Stimulated activated CD4-positive, alpha-beta T cell treated with anti-CD3 and anti-CD28 coated beads, Interleukin-15, amount 100 ng/mL, for 48 hours (primary cell): ENCODE measurements around the gene SMG7.

Experiments
- DNase-seq, 2 donors: peaks; one replicate each; pipeline ENCODE4 v3.0.0-alpha.2; 2020; ENCODE audit warnings: low read depth in 2 of 2

The SMG7 gene

DNA sequence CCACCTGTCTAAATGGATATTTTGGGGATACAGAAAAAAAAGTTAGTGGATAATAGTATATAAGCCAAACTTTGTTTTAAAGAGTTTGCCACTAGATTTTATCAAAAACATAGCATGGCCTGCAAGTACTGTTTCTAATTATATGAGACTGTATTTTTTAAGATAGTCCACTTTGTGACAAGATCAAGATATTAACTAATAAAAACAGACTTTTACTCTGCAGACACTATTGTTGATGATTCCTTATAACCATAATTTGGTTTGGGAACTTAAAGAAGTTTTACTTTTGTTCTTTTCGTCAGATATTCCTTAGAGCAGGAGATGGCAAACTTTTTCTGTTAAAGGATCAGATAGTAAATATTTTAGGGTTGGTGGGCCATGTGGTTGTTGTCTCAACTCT, 36.4 kb downstream of the SMG7 start:
- DNase-seq: no peak

DNA sequence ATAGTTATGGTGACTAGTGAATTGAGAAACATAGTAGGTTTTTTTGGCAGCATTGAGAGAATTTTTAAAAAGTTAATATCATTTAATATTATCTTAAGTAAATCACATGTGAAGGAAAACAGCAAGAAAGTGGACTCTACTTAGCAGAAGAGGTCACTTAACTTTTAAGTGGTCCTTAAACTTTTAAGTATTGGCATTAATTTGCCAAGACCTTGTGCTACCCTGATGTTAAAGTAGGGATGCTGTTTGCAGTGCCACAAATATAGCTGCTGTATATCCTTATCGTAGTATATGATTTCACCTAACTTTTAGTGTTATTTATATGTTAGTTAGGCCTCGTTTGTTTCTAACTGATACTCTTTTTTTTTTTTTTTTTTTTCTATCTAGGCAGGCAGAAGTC, 40.2 kb downstream of the SMG7 start:
- no peak for DNase-seq

DNA sequence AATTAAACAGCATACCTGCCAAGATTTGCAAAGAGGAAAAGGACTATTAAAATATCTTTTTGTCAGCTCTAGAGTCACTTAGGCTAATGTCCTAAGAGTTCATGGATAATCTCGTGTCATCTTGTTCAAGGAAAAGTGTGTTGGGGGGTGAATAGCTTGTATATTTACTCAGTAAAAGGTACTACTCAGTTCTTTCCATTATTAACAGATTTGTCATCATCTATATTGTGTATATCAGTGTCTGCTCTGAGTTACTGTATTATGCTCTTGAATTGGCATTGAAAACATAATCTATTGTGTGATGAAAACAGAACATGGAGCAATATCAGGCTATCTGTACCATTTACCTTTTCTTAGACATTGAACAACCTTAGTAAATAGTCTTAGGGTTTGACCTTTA, 41.9 kb downstream of the SMG7 start:
- DNase-seq: no peak

DNA sequence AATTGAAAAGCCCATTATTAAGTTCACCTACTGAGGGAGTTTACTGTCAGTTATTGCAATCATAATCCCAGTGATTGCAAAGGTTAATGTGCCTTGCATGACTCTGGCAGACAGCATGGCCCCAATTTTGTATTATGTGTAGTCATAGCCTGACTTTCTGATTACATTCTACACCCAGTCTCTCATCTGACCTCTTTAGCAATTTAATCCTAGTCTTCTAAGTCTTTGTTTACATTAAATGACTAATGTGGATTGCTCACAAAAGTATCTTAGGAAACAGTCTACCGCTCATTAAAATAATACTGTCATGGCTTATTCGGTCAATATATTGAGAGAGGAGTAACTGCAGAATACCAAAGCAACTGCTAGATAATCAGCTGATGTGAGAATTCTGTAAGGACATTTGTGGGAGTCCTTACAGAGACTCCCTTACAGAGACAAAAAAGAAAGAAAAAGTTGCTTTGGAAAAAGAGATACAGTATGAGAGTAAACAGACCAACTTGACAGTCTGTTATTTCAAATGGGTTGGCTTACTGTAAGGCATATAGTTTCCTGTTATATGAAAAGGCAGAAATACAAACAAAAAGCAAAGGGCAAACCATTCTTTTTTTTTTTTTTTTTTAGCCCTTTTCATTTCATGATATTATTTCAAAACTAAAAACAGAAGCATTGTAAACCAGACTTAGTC, 42.8 kb downstream of the SMG7 start:
- no peak for DNase-seq

DNA sequence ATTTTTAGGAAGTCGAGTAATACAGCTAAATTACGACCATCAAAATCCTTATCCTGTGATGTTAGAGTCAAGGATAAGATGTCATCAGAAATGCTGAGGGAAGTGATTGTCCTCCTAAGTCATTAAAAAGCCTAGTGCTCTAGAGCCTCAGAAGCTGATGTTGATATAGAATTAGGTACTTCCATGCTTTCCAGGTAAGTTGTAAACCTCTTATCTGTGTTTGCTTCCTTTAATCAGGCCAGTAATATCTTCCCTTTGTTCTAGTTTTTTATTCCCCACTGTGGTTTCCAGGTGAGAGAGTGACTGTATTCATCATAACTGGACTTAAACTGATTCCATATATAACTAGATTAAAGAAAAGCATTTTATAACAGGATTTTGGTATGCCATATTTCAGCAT, 44.4 kb downstream of the SMG7 start:
- DNase-seq: no peak

DNA sequence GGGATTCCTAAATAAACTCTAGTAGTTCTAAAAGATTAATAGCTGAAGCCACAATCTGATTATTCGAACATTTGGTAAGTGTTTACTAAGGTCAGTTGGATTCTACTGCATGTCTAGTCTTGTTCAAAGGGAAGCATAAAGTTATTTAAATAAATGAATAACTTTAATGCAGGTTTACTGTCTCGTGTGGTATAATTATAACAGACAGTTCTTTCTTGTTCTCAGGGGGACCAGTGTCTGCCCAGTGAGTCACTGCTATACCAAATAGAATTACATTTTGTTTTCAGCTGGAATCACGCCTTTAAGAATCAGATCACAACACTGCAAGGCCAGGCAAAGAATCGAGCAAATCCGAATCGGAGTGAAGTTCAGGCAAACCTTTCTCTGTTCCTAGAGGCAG, 45.1 kb downstream of the SMG7 start:
- DNase-seq: no peak

DNA sequence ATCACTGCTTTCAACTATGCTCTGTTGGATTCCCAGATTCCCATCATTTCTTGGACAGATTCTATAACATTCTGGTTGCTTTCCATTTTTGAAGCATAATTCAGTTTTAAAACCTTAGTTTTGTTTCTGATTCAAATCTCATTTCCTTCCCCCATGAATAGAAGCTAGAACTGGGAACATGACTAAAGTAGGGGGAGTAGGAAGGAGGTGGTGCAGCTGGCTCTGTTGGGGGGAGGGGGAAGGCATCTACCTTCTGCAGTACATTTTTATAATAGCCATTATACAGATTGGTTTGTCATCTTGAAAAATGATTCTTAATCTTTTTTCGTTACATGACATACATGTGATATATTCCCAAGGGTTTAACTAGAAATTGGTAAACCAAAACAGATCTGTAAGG, 48.1 kb downstream of the SMG7 start:
- no peak for DNase-seq

DNA sequence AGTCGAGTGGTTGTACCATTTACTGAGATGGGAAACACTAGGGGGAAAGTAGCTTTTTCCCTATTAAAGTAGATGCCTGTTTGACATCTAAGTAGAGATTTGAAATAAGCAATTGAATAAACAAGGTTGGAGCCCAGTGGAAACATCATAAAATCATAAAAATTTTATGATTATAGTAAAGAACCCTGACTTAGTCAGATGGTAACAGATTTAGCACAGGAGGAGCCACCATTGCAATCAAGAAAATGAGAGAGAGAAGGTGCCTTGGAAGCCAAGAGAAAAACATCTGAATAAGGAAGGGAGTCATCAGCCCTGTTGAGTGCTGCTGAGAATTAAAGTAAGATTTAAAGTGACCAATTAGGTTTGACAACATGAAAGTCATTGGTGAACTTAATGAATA, 49.8 kb downstream of the SMG7 start:
- no peak for DNase-seq

DNA sequence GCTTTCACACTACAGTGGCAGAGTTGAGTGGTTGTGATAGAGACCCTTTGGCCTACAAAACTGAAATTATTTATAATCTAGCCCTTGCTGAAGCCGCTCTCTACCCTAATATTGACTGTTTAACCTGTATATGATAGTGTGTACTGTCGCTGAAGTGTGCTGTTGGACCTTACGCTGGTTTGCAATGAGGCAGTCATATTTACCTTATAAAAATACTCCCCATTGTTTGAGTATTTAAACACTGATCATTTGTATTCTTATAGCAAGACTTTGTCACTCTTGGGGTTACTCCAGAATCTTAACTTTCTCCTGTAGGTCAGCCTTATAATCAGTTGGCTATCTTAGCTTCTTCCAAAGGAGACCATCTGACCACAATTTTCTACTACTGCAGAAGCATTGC, 56.3 kb downstream of the SMG7 start:
- DNase-seq: no peak

DNA sequence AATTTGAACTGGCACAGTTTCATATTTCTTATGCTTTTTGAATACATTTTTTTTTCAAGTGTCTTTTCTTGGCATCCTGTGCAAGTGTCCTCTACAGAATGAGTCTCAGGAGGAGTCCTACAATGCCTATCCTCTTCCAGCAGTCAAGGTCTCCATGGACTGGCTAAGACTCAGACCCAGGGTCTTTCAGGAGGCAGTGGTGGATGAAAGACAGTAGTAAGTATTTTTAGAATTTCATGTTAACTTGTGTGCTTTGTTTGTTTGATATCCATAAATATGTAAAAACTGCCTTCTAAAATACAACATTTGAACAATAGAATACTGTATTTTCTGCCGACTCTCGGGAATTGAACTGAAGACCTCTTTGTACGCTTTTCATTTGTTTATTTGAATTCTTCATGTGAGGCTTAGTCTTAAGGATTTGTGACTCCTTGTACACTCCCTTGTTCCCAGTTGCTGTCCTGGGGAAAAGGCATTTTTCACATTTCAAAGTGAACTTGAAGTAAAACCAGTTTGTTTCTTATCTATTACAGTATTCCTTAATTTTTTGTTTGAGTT, 61.4 kb downstream of the SMG7 start:
- DNase-seq: no peak

DNA sequence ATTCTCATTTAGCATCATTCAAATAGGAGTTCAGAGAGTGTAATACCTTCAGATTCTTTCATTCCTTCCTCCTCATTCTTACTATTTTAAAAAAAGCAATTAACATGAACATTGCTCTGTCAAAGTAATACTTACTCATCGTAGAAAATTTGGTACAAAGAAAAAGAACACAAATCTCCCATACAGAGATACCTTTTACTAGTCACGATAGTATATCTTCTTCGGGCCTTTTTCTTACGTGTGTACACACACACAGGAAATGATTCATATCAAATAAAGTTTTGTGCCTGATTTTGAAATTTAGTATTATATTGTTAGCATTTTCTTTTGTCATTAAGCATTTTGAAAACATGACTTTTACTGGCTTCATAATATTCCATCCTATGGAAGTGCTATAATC, 65.1 kb downstream of the SMG7 start:
- DNase-seq: no peak

DNA sequence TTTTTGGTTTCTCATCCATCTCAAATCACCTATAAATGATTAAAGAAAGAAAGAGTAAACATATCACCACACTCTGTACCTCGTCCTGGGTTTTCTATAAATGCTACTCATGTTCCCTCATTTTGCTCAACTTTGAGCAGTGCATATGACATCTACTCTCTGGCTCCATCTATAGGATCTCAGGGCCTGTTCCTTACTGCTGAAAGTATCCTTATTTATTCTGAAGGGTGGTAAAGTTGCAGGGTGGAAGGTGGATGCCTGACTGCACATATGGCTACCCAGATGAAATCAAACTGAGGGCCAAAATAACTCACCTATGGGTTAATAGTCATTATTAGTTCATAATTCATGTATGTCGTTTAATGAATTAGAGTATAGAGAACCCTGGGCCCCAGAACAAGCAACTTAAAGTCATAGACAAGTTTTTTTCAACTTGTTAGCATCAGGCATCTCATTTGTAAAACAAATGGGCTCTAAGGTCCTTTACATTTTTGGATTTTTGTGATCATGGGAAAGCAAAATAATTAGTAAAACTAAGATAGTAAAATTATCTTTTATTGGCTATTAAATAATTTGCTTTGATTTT, 71.4 kb downstream of the SMG7 start:
- DNase-seq: no peak

DNA sequence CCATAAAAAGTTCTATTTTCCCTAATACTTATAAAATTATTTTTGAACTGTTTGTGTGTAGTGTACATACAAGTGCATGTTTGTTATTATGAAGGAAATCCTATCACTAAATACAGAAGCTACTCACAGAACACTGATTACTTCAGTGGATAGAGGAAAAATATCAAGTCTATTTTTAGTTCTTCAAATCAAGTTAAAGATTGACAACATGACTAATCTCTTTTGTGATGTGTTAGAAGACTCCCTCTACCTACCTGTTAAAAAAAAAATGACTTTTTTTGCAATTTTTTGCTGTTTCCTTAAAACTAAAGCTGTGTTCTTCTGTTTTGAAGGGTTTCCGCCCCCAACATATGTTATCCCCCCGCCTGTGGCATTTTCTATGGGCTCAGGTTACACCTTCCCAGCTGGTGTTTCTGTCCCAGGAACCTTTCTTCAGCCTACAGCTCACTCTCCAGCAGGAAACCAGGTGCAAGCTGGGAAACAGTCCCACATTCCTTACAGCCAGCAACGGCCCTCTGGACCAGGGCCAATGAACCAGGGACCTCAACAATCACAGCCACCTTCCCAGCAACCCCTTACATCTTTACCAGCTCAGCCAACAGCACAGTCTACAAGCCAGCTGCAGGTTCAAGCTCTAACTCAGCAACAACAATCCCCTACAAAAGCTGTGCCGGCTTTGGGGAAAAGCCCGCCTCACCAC, 72.4 kb downstream of the SMG7 start:
- no peak for DNase-seq

DNA sequence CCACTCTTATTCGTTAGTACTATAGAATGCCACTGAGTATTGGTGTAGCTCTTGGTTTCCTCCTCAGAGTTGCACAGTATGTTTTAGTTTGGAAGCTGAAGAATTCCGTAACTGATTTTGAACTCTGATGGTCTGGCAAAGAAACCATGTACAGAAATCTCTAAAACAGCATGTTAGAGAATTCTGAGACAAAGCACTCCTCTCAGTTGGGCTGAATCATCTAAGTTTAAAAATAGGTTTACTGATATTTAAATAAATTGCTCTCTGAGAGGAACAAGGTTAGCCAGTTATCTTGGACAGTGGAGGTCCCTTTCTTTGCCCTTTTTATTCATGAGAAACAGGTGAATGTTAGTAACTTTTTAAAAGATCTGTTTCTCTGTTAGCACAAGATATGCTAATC, 74.1 kb downstream of the SMG7 start:
- DNase-seq: no peak

DNA sequence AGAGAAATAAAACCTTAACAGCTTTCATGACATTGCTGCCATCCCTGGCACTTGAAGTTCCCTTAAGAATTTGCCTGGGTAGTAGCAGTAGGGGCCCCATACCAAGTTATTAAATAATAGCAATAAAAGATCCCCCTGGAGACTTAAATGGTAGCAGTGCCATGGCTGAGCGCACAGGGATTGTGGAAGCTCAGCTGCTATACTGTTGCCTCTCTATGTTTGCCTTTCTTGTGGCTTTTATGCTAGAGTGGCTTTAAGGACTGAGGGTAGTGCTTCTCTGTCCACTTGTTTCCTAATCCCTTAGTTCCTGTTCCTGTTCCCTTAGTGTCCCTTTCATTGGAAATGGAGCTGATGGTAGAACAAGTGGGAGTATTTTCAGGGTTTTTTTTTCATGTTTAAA, 75.8 kb downstream of the SMG7 start:
- DNase-seq: no peak

DNA sequence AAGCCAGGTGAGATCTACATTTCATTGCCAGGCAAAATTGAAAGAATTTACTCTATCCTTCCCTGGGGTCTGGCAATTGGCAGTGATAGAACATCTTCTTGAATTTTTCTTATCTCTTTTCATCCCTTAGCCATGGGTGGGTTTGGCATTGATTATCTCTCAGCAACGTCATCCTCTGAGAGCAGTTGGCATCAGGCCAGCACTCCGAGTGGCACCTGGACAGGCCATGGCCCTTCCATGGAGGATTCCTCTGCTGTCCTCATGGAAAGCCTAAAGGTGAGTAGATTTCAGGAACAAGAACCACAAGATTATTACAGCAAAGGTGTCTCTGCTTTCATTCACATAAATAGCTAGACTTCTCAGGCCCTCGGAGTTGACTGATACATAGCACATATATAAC, 78.6 kb downstream of the SMG7 start:
- no peak for DNase-seq

DNA sequence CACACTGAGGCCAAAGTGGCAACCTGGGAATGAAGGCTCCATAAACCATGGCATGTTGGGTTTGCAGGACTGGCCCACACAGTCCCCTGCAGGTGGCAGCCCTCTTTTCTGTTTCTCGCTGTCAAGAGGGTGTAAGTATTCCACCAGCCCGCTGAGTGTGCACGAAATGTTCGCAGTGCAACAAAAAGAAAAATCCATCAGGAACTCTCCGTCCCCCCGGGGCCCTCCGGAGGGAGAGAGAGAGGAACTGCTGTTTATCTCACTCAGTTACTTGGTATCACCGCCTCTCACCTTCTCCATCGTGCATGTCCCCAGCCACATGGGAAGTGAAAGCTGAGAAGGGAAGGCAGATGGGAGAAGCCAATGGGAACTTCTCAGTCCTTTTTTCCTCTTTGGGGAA, 79.6 kb downstream of the SMG7 start:
- DNase-seq: no peak

DNA sequence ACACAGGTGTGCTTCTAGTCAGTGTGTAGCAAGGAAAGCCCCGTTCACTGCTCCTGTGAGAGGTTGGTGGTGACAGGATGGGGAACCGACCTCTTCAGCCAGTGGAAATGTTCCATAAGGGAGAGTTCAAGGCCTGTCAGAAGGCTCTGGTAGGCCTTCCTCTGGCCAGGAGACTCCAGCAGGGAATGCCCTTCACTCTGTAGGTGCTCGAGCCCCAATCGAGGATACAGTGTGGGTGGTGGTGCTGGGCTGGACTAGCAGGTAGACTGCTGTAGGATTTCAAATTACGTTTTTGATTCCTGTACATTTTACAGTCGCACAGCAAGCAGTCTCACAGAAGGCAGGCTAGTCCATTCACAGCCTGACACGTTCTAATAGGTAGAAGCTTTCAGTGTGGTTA, 80.1 kb downstream of the SMG7 start:
- DNase-seq: no peak

DNA sequence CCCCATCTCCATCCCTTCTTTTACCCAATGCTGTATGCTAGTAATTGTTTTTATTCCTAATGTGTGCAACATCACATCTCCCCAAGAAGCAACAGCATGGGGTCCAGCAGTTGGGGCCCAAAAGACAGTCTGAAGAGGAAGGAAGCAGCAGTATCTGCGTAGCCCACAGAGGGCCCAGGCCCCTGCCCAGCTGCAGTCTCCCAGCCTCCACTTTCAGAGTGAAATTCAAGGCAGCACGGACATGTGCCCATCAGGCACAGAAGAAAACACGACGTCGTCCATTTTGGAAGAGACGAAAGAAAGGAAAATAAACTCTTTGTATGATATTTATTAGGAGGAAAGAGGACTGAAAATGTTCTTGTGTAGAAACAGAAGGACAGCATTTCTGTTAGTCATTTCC, 80.6 kb downstream of the SMG7 start:
- DNase-seq: no peak

DNA sequence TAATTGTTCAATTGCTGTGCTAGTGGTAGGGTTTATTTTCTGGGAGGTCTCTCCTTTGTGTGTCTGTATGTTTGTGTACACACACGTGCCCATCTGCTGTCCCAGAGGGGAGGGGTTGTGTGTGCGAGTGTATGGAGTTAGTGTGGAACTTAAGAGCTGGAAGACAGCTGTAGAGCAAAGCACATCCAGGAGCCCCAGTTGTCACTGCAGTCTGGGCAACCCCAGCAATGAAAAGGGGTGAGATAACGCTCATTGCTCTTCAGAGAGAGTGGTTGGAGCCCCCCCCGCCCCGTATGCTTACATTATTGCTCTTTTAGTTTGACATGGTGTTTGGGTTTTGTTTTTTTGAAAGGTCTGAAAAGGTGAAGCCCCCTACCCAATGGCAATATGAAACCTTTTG, 81.0 kb downstream of the SMG7 start:
- no peak for DNase-seq

DNA sequence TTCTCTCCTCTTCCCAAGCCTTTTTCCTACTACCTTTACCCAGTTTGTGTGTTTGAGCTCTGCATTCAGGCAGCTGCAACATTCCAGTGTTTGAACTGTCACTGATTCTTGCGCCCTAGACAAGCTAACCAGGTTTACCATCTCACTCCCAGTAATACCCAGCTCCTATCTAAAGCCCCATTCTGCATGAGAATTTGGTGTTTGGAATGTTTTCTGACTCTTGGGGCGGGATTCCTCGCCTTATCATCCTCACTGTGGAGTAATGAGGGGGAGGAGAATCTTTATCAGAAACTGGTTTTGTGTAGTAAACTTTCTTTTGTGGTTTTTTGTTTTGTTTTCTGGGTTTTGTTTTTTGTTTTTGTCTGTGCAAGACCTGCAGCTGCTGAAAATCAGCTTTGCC, 81.5 kb downstream of the SMG7 start:
- DNase-seq: no peak

DNA sequence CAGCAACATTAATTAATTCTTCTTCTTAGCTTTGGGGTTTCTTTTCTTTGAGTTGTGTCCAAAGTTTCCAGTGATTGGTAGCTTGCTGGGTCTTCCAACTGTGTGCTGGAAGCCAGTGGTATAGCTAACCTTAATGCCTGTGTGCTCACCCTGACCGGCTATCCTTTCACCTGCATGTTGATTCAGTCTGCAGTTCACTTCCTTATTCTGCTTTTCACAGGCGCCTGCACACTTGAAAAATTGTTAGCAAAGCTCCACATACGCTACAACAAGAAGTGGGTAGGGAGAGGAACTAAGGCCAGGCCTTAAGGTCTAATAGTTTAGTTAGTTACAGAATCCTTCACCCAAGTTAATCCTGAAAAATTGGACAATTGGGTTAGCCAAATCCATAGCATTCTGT, 82.3 kb downstream of the SMG7 start:
- no peak for DNase-seq

DNA sequence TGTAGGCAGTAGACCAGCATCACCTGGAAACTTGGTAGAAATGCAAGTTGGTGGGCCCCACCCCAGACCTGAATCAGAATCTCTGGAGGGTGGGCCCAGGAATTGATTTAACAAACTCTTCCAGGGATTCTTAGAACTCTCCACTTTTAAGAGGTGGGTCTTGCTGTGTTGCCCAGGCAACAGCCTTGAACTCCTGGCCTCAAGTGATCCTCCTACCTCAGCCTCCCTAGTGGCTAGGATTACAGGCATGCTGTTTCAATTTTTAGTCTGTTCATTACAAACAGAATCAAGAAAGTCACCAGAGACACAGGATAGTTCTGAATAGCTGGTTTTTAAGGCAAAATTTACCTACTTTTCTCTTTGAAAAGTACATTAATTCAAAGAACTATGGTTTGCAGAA, 86.8 kb downstream of the SMG7 start:
- no peak for DNase-seq
